Osteoblast (primary cell): ENCODE data around the gene ISL2. TPM values are rescaled to one million over a fixed set of nuclear protein-coding genes. Genes with fewer than 3 reads are reported as not detected.

Experiments used
- DNase-seq: peaks from one replicate; pipeline ENCODE4 v3.0.0; 2011; ENCODE audit warnings: low spot score, mixed read lengths; ENCODE audit not compliant: insufficient read length; ENCODE audit errors: missing footprints
- H2AFZ ChIP-seq: 2 replicates; pipeline ENCODE4 v1.6.0; 2011; ENCODE audit warnings: mild to moderate bottlenecking, low read length
- H3K27ac ChIP-seq: 2 replicates; pipeline ENCODE4 v1.5.1; 2011; ENCODE audit warnings: mild to moderate bottlenecking, low read depth, low read length, moderate library complexity
- H3K27me3 ChIP-seq: 2 replicates; pipeline ENCODE4 v1.6.0; 2012; ENCODE audit warnings: mild to moderate bottlenecking, control low read depth, inconsistent platforms, low read length, moderate library complexity; ENCODE audit not compliant: insufficient read depth
- H3K36me3 ChIP-seq: 2 replicates; pipeline ENCODE4 v1.5.1; 2011; ENCODE audit warnings: mild to moderate bottlenecking, low read length, control low read depth, moderate library complexity; ENCODE audit not compliant: insufficient read depth
- H3K4me1 ChIP-seq: 2 replicates; pipeline ENCODE4 v1.5.1; 2011; ENCODE audit warnings: mild to moderate bottlenecking, low read length, control low read depth, moderate library complexity; ENCODE audit not compliant: insufficient read depth
- H3K4me2 ChIP-seq: 2 replicates; pipeline ENCODE4 v1.6.0; 2011; ENCODE audit warnings: mild to moderate bottlenecking, low read length; ENCODE audit not compliant: insufficient read depth
- H3K4me3 ChIP-seq: fragments of 200-600 bp; sonication (generic); 3 replicates; pipeline ENCODE4 v1.5.1; 2012; ENCODE audit warnings: mild to moderate bottlenecking, low read length, inconsistent platforms; ENCODE audit not compliant: insufficient read depth
- H3K79me2 ChIP-seq: 2 replicates; pipeline ENCODE4 v1.6.0; 2012; ENCODE audit warnings: mild to moderate bottlenecking, low read length, control low read depth, inconsistent platforms; ENCODE audit not compliant: insufficient read depth
- H3K9me3 ChIP-seq: 2 replicates; pipeline ENCODE4 v1.5.1; 2011; ENCODE audit warnings: low read depth, low read length, control low read depth
- H4K20me1 ChIP-seq: 2 replicates; pipeline ENCODE4 v1.6.0; 2012; ENCODE audit warnings: mild to moderate bottlenecking, low read length, control low read depth; ENCODE audit not compliant: insufficient read depth
- total RNA-seq: library from RNA; depleted of rRNA; stranded (reverse); fragments of >200 nt; gene quantifications from 2 replicates; pipeline ENCODE4 v1.2.3, GENCODE V29; 2012
- TF ChIP-seq, protein P1 (sequence below): IDR thresholded peaks from 2 replicates; pipeline ENCODE4 v1.5.1; 2011; ENCODE audit warnings: mild to moderate bottlenecking, low read depth, low read length, moderate library complexity; ENCODE audit errors: extremely low read depth

The ISL2 gene
- total RNA-seq, 1 donor = 1.1 TPM

DNA sequence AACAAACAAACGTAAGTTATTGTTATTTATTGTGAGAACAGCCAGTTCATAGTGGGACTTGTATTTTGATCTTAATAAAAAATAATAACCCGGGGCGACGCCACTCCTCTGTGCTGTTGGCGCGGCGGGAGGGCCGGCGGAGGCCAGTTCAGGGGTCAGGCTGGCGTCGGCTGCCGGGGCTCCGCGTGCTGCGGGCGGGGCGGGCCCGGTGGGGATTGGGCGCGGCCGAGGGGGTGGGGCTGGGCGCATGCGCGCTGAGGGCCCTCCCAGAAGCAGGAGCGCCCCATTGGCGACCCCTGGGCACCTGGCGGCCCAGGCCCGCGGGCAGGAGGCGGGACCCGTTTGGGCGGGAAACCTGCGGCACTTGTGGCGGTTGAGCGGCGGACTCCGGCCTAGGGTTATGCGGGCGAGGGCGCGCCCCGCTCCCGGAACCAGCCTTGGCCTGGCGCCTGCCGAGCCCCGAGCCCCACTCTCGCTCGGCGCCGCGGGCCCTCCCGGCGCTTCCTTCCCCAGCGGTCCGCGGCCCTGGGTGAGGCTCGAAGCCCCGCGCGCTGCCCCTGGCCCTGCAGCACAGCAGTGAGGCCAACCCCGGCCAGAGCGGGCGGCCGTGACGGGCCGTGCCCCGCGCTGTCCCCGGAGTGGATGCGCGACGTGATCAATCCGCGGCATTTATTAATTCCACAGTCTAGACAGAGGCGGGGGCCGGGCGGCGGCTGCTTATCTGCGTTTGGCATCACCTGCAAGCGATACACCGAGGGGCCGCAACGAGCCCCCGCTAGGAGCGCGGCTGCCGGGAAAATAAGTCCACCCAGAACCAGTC, 6.0 kb downstream of the ISL2 start:
- H3K9me3 ChIP-seq = no peaks in the 10 kb centered on the region
- H3K4me3 ChIP-seq = no peak overlapping the region
- H3K27me3 ChIP-seq = peaks cover 99% of the 10 kb centered on the region
- H3K36me3 ChIP-seq = no peaks in the 10 kb centered on the region
- H2AFZ ChIP-seq = no peak overlapping the region
- no peaks in the 10 kb centered on the region for H4K20me1 ChIP-seq
- H3K4me1 ChIP-seq = peaks cover 6% of the 10 kb centered on the region
- DNase-seq = no peak
- TF ChIP-seq, protein P1, sequence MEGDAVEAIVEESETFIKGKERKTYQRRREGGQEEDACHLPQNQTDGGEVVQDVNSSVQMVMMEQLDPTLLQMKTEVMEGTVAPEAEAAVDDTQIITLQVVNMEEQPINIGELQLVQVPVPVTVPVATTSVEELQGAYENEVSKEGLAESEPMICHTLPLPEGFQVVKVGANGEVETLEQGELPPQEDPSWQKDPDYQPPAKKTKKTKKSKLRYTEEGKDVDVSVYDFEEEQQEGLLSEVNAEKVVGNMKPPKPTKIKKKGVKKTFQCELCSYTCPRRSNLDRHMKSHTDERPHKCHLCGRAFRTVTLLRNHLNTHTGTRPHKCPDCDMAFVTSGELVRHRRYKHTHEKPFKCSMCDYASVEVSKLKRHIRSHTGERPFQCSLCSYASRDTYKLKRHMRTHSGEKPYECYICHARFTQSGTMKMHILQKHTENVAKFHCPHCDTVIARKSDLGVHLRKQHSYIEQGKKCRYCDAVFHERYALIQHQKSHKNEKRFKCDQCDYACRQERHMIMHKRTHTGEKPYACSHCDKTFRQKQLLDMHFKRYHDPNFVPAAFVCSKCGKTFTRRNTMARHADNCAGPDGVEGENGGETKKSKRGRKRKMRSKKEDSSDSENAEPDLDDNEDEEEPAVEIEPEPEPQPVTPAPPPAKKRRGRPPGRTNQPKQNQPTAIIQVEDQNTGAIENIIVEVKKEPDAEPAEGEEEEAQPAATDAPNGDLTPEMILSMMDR = no peak
- no peaks in the 10 kb centered on the region for H3K79me2 ChIP-seq
- H3K27ac ChIP-seq = no peak overlapping the region
- H3K4me2 ChIP-seq = no peak overlapping the region

DNA sequence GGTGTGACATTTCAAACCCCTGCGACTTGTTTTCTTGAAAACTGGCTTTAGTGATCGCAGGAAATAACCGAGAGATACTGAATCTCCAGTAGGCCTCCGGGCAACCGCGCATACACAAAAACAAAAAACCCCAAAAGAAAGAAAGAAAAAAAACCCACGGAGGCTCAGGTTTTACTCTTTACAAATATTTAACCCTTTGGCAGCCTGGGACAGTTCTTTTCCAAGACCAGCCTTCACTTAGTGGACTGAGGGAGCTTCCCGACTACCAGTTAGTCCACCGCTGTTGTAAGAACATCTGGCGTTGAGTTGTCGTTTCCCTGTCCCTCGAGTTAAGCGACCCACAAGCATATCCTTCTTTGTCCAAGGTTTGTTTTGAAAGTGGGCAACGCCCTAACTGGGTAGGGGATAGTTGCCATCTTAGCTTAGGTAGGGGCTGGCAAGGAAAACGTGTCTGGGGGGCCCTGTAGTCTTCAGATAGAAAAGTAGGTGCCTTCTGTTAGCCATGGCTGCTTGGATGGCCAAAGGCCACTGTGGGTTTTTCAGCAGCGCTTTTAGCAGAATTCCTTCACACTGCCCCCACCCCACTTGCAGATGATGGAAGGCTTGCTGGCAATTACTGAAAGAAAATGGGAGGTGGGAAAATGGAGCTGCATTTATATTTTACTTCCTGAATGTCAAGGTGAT, 6.9 kb downstream of the ISL2 start:
- H2AFZ ChIP-seq = no peak overlapping the region
- TF ChIP-seq, protein P1 = no peak
- H3K4me1 ChIP-seq = peaks cover 6% of the 10 kb centered on the region
- H3K9me3 ChIP-seq = no peaks in the 10 kb centered on the region
- peak; percentile 81 for DNase-seq
- H3K36me3 ChIP-seq = no peaks in the 10 kb centered on the region
- H4K20me1 ChIP-seq = no peaks in the 10 kb centered on the region
- H3K4me2 ChIP-seq = no peak overlapping the region
- H3K27me3 ChIP-seq = peaks cover 100% of the 10 kb centered on the region
- no peak overlapping the region for H3K27ac ChIP-seq
- H3K79me2 ChIP-seq = no peaks in the 10 kb centered on the region
- no peak overlapping the region for H3K4me3 ChIP-seq

DNA sequence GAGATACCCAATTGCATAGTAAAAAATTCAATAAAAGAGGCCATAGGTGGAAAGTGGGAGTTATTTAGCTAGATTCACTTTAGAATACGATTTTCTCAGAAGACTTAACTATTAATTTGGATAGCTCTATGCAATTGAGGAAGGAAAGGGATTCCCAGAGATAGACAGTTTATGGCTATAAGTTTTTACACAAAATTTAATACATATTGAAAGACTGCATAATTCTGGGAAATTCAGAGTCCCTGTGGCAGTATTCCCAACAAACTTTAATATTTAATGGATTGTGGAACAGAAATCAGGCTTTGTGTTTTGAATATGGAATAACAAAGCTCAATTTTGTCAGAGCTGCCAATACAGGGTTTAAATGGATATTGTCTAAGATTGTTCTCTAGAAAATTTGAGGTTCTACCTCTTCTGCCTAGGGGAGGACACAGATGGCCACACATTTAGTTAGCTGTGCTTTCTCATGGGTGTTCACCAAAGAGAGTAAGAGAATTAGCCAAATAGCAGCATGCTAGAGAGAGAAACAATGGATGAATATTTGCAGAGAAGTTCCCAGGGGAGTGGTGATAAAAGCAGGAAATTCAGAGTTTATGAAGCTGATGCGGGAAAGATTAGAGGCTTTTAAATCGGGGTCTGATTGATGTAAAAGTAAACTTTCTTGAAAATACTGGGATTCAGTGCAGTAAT, 8.5 kb downstream of the ISL2 start:
- no peak overlapping the region for H3K4me2 ChIP-seq
- H3K27me3 ChIP-seq = peaks cover 85% of the 10 kb centered on the region
- no peak for DNase-seq

More for the DNA sequence above, 8.5 kb downstream of the ISL2 start:
- Histone ChIP-seq H3K4me1 (peaks cover 6% of the 10 kb centered on the region), H3K9me3 (no peaks in the 10 kb centered on the region), H3K27ac (no peak overlapping the region), H4K20me1 (no peaks in the 10 kb centered on the region), H3K79me2 (no peaks in the 10 kb centered on the region), H3K4me3 (no peak overlapping the region), H3K36me3 (no peaks in the 10 kb centered on the region), H2AFZ (no peak overlapping the region)
- TF ChIP-seq, protein P1 = no peak
